Measurements from ENCODE around the gene NINJ2.

GRCh38 chr12:534216-534615 is 129.0 kb downstream of the NINJ2 start:
- TF ChIP-seq, protein P1, sequence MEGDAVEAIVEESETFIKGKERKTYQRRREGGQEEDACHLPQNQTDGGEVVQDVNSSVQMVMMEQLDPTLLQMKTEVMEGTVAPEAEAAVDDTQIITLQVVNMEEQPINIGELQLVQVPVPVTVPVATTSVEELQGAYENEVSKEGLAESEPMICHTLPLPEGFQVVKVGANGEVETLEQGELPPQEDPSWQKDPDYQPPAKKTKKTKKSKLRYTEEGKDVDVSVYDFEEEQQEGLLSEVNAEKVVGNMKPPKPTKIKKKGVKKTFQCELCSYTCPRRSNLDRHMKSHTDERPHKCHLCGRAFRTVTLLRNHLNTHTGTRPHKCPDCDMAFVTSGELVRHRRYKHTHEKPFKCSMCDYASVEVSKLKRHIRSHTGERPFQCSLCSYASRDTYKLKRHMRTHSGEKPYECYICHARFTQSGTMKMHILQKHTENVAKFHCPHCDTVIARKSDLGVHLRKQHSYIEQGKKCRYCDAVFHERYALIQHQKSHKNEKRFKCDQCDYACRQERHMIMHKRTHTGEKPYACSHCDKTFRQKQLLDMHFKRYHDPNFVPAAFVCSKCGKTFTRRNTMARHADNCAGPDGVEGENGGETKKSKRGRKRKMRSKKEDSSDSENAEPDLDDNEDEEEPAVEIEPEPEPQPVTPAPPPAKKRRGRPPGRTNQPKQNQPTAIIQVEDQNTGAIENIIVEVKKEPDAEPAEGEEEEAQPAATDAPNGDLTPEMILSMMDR (IDR thresholded peaks at IDR 0.05) = no peak
- no peak for TF ChIP-seq EP300 (IDR thresholded peaks at IDR 0.05)
- TF ChIP-seq POLR2A (IDR thresholded peaks at IDR 0.05) = no peak

All from ovary (tissue), 3 donors.